OCI-LY7 (cell line): ENCODE measurements around the gene NR1H2. TPM values are rescaled to one million over a fixed set of nuclear protein-coding genes. Genes with fewer than 3 reads are reported as not detected.

Experiments used
- BruUV-seq: library from RNA; stranded (reverse); fragments of 400-500 nt; replicated peaks from 2 replicates; lab custom pipeline; 2021; lab: Mats Ljungman, UMichigan
- CTCF ChIA-PET: fragments of 300-600 bp; sonication (Branson Sonifier 250); formaldehyde crosslinking; loops from one replicate; lab custom pipeline; 2022; ENCODE audit warnings: antibody characterized with exemption; ENCODE audit not compliant: unreplicated experiment; lab: Charles Lee
- POLR2A ChIA-PET: fragments of 300-600 bp; sonication (Branson Sonifier 250); formaldehyde crosslinking; loops from one replicate; lab custom pipeline; 2022; ENCODE audit warnings: antibody characterized with exemption; lab: Charles Lee
- DNase-seq: peaks from one replicate; pipeline ENCODE4 v3.0.0-alpha.2; 2015; ENCODE audit warnings: low spot score
- H2AFZ ChIP-seq: fragments of 200-600 bp; sonication (generic), shearing (Covaris generic); 2 replicates; pipeline ENCODE4 v1.6.1; 2014; ENCODE audit warnings: mild to moderate bottlenecking, antibody characterized with exemption, low read length, moderate library complexity
- H3K27ac ChIP-seq: fragments of 200-600 bp; sonication (generic); 2 replicates; pipeline ENCODE4 v1.5.1; 2014; ENCODE audit warnings: mixed run types, low read depth, mild to moderate bottlenecking, moderate library complexity, low read length, inconsistent platforms; ENCODE audit not compliant: poor library complexity, severe bottlenecking
- H3K36me3 ChIP-seq: fragments of 200-600 bp; sonication (generic); 2 replicates; pipeline ENCODE4 v1.6.1; 2014; ENCODE audit warnings: mild to moderate bottlenecking, antibody characterized with exemption, low read length, moderate library complexity, mixed read lengths; ENCODE audit not compliant: insufficient read depth
- H3K4me1 ChIP-seq: fragments of 200-600 bp; sonication (generic); 2 replicates; pipeline ENCODE4 v1.5.1; 2014; ENCODE audit warnings: mild to moderate bottlenecking, low read length; ENCODE audit not compliant: insufficient read depth, poor library complexity, severe bottlenecking
- H3K4me2 ChIP-seq: fragments of 200-600 bp; sonication (generic); 2 replicates; pipeline ENCODE4 v1.6.1; 2014; ENCODE audit warnings: mild to moderate bottlenecking, low read length
- H3K4me3 ChIP-seq: fragments of 200-600 bp; sonication (generic); 2 replicates; pipeline ENCODE4 v1.5.1; 2014; ENCODE audit warnings: mild to moderate bottlenecking, low read depth, low read length; ENCODE audit not compliant: poor library complexity, severe bottlenecking
- H3K79me2 ChIP-seq: fragments of 200-600 bp; sonication (generic); 2 replicates; pipeline ENCODE4 v1.6.1; 2016; ENCODE audit warnings: low read depth, mild to moderate bottlenecking, low read length, moderate library complexity, mixed read lengths; ENCODE audit not compliant: insufficient read depth
- H3K9me2 ChIP-seq: fragments of 200-600 bp; sonication (generic); 2 replicates; pipeline ENCODE4 v1.6.1; 2016; ENCODE audit warnings: mild to moderate bottlenecking, low read length, mixed read lengths; ENCODE audit not compliant: insufficient read depth
- H3K9me3 ChIP-seq: fragments of 200-600 bp; sonication (generic); 2 replicates; pipeline ENCODE4 v1.6.1; 2014; ENCODE audit warnings: mild to moderate bottlenecking, mixed run types, low read length, mixed read lengths
- H4K20me1 ChIP-seq: fragments of 200-600 bp; sonication (generic); 2 replicates; pipeline ENCODE4 v1.6.1; 2014; ENCODE audit warnings: mild to moderate bottlenecking, antibody characterized with exemption, low read length, moderate library complexity, mixed read lengths; ENCODE audit not compliant: insufficient read depth
- CTCF ChIP-seq: fragments of 200-600 bp; sonication (generic); conservative IDR thresholded peaks from 2 replicates; pipeline ENCODE4 v1.5.1; 2014; ENCODE audit warnings: mild to moderate bottlenecking, antibody characterized with exemption, low read length, moderate library complexity, mixed read lengths
- EZH2phosphoT487 ChIP-seq: fragments of 200-600 bp; sonication (generic); IDR thresholded peaks from 2 replicates; pipeline ENCODE4 v1.6.1; 2018; ENCODE audit warnings: low read depth, borderline replicate concordance, mild to moderate bottlenecking, mixed run types, antibody characterized with exemption, low read length, moderate library complexity, mixed read lengths
- intact Hi-C: fragments of 100-400 bp; cut with micrococcal nuclease; formaldehyde crosslinking; loops from one replicate; pipeline ENCODE4 v1.10.0; 2022; ENCODE audit not compliant: unreplicated experiment
- total RNA-seq, 2 experiments: library from RNA; depleted of rRNA in 1 of 2; stranded (reverse); fragments of >200 nt in 1 of 2; shearing (Covaris generic) in 1 of 2; gene quantifications; 2 replicates each; pipeline ENCODE4 v1.2.3, GENCODE V29; 2014 to 2022

Gene NR1H2
- total RNA-seq, 2 experiments from 2014 or later = 41.2 to 65.7 TPM

- intact Hi-C loops = no loop called here
- H2AFZ ChIP-seq = no peak overlapping the region
These were observed 30.0 kb downstream of the NR1H2 start for GRCh38 chr19:50406156-50406820.

GRCh38 chr19:50406829-50407228 is 30.6 kb downstream of the NR1H2 start:
- DNase-seq = no peak
- Histone ChIP-seq H3K9me3 (no peaks in the 10 kb centered on the region), H3K4me3 (no peak overlapping the region), H3K4me1 (no peaks in the 10 kb centered on the region), H3K9me2 (no peaks in the 10 kb centered on the region), H4K20me1 (no peaks in the 10 kb centered on the region), H2AFZ (no peak overlapping the region), H3K27ac (no peak overlapping the region), H3K4me2 (no peak overlapping the region), H3K79me2 (no peaks in the 10 kb centered on the region), H3K36me3 (peaks cover 91% of the 10 kb centered on the region)
- intact Hi-C loops = no loop called here
- CTCF ChIA-PET = interaction anchor here (0.6 kb wide), 1 partner anchor 271 kb away, joined by 9 read pairs; no protein-coding TSS in a partner anchor
- POLR2A ChIA-PET = no interaction called here
- no TSS peak for BruUV-seq
- TF ChIP-seq CTCF (no peak), EZH2phosphoT487 (no peak)

More at GRCh38 chr19:50406156-50406820, 30.0 kb downstream of the NR1H2 start:
- BruUV-seq = no TSS peak
- Histone ChIP-seq H3K4me2 (no peak overlapping the region), H3K79me2 (no peaks in the 10 kb centered on the region), H3K4me3 (no peak overlapping the region), H3K4me1 (no peaks in the 10 kb centered on the region), H3K36me3 (peaks cover 92% of the 10 kb centered on the region), H3K27ac (no peak overlapping the region), H3K9me2 (no peaks in the 10 kb centered on the region), H3K9me3 (no peaks in the 10 kb centered on the region), H4K20me1 (no peaks in the 10 kb centered on the region)
- DNase-seq = no peak
- POLR2A ChIA-PET = no interaction called here
- CTCF ChIA-PET = interaction anchor here (0.6 kb wide), 1 partner anchor 270 kb away, joined by 9 read pairs; no protein-coding TSS in a partner anchor
- no peak for TF ChIP-seq EZH2phosphoT487
- TF ChIP-seq CTCF = no peak

GRCh38 chr19:50409347-50409746 is 33.1 kb downstream of the NR1H2 start:
- Histone ChIP-seq H3K4me1 (peaks cover 5% of the 10 kb centered on the region), H3K9me2 (no peaks in the 10 kb centered on the region), H3K36me3 (peaks cover 90% of the 10 kb centered on the region), H4K20me1 (no peaks in the 10 kb centered on the region), H3K4me2 (no peak overlapping the region), H3K4me3 (no peak overlapping the region), H2AFZ (no peak overlapping the region), H3K79me2 (no peaks in the 10 kb centered on the region), H3K27ac (no peak overlapping the region), H3K9me3 (no peaks in the 10 kb centered on the region)
- no TSS peak for BruUV-seq
- POLR2A ChIA-PET = no interaction called here
- no peak for DNase-seq
- TF ChIP-seq CTCF (no peak), EZH2phosphoT487 (no peak)
- intact Hi-C loops = no loop called here
- CTCF ChIA-PET = no interaction called here
